H1 (cell line): ENCODE data around the gene SCN3B. TPM values are rescaled to one million over a fixed set of nuclear protein-coding genes. Genes with fewer than 3 reads are reported as not detected.

Source experiments
- CTCF ChIA-PET: fragments of 300-600 bp; sonication (Branson Sonifier 250); formaldehyde crosslinking; loops from one replicate; lab custom pipeline; 2021; ENCODE audit not compliant: partially characterized antibody; lab: Charles Lee
- POLR2A ChIA-PET: fragments of 300-600 bp; sonication (Branson Sonifier 250); formaldehyde crosslinking; loops from one replicate; lab custom pipeline; 2021; ENCODE audit warnings: inconsistent platforms; ENCODE audit not compliant: partially characterized antibody; lab: Charles Lee
- DNase-seq, 2 experiments: peaks; one replicate each; pipeline versions ENCODE4 v3.0.0 to v3.0.0-alpha.2; 2010 to 2022; ENCODE audit warnings: low spot score in 2 of 2, low read depth in 1 of 2, mixed read lengths in 1 of 2
- FAIRE-seq: peaks from 2 replicates; lab custom pipeline; 2011; peaks lifted over from hg19 to GRCh38; lab: Jason Lieb, UNC
- H2AFZ ChIP-seq: 2 replicates; pipeline ENCODE4 v1.8.1; 2012; ENCODE audit warnings: low read length, inconsistent platforms
- H2AK5ac ChIP-seq: 2 replicates; pipeline ENCODE4 v1.6.1; 2013; ENCODE audit warnings: low read depth, low read length
- H2BK120ac ChIP-seq: replicated peaks from 2 replicates; pipeline ENCODE3; 2013; ENCODE audit warnings: low read depth, low read length, inconsistent platforms
- H2BK12ac ChIP-seq: 2 replicates; pipeline ENCODE4 v1.6.1; 2013; ENCODE audit warnings: low read depth, low read length
- H2BK15ac ChIP-seq: 2 replicates; pipeline ENCODE4 v1.6.1; 2013; ENCODE audit warnings: low read length
- H2BK20ac ChIP-seq: 2 replicates; pipeline ENCODE4 v1.6.1; 2013; ENCODE audit warnings: low read length
- H2BK5ac ChIP-seq: 2 replicates; pipeline ENCODE4 v1.6.1; 2013; ENCODE audit warnings: low read depth, low read length
- H3K14ac ChIP-seq: 2 replicates; pipeline ENCODE4 v1.6.1; 2013; ENCODE audit warnings: inconsistent platforms; ENCODE audit not compliant: insufficient read length
- H3K18ac ChIP-seq: 2 replicates; pipeline ENCODE4 v1.6.1; 2013; ENCODE audit warnings: low read length; ENCODE audit errors: extremely low read depth
- H3K23ac ChIP-seq: 2 replicates; pipeline ENCODE4 v1.6.1; 2013; ENCODE audit warnings: inconsistent platforms; ENCODE audit not compliant: insufficient read length
- H3K23me2 ChIP-seq: 2 replicates; pipeline ENCODE4 v1.6.1; 2013; ENCODE audit warnings: low read depth, low read length
- H3K27ac ChIP-seq: 2 replicates; pipeline ENCODE4 v1.6.1; 2011; ENCODE audit warnings: low read depth, low read length, inconsistent platforms
- H3K27me3 ChIP-seq, 4 experiments: replicated peaks in 1 of 4; 1 replicate in 1 of 4; 2 replicates in 3 of 4; pipeline versions ENCODE4 v1.6.1 to v1.8.1; 2011 to 2013; ENCODE audit warnings: low read length in 3 of 4, mild to moderate bottlenecking in 3 of 4, inconsistent platforms in 2 of 4, mixed read lengths in 2 of 4, moderate library complexity in 1 of 4; ENCODE audit not compliant: control insufficient read depth in 3 of 4, insufficient read depth in 3 of 4; ENCODE audit errors: extremely low read depth in 1 of 4
- H3K36me3 ChIP-seq, 4 experiments: 2 replicates each; pipeline versions ENCODE4 v1.6.1 to v1.8.1; 2011 to 2013; ENCODE audit warnings: mild to moderate bottlenecking in 4 of 4, low read length in 3 of 4, moderate library complexity in 2 of 4, control low read depth in 1 of 4, inconsistent platforms in 1 of 4; ENCODE audit not compliant: insufficient read depth in 4 of 4, control insufficient read depth in 2 of 4
- H3K4ac ChIP-seq: replicated peaks from 2 replicates; pipeline ENCODE3; 2013; ENCODE audit warnings: low read length, low read depth, mixed read lengths, inconsistent platforms; ENCODE audit not compliant: insufficient read length
- H3K4me1 ChIP-seq, 4 experiments: replicated peaks in 1 of 4; 1 replicate in 1 of 4; 2 replicates in 3 of 4; pipeline versions ENCODE4 v1.6.1 to v1.8.1; 2011 to 2013; ENCODE audit warnings: low read length in 3 of 4, inconsistent platforms in 2 of 4, mixed read lengths in 1 of 4; ENCODE audit not compliant: insufficient read depth in 4 of 4, control insufficient read depth in 3 of 4
- H3K4me2 ChIP-seq, 2 experiments: 2 replicates each; pipeline versions ENCODE4 v1.6.1 to v1.8.1; 2011 to 2013; ENCODE audit warnings: low read depth in 2 of 2, low read length in 2 of 2, control low read depth in 1 of 2, inconsistent platforms in 1 of 2, mild to moderate bottlenecking in 1 of 2; ENCODE audit not compliant: insufficient read depth in 1 of 2
- H3K4me3 ChIP-seq, 4 experiments: fragments of 200-600, 300-600 bp in 1 of 4; sonication (generic), shearing (Covaris generic), sonication (Bioruptor Twin) in 1 of 4; 2 replicates each; pipeline versions ENCODE4 v1.5.1 to v1.8.1; 2011 to 2016; ENCODE audit warnings: low read length in 4 of 4, low read depth in 3 of 4, control low read depth in 2 of 4, inconsistent platforms in 2 of 4, mild to moderate bottlenecking in 2 of 4, mixed read lengths in 1 of 4, moderate library complexity in 1 of 4; ENCODE audit not compliant: insufficient read depth in 2 of 4; ENCODE audit errors: extremely low read depth in 1 of 4
- H3K56ac ChIP-seq: replicated peaks from 2 replicates; pipeline ENCODE3; 2013; ENCODE audit warnings: low read depth, mild to moderate bottlenecking, mixed read lengths, low read length, inconsistent platforms; ENCODE audit not compliant: insufficient read length
- H3K79me1 ChIP-seq: 2 replicates; pipeline ENCODE4 v1.6.1; 2013; ENCODE audit warnings: low read depth, low read length, control low read depth
- H3K79me2 ChIP-seq, 2 experiments: 2 replicates each; pipeline versions ENCODE4 v1.6.1 to v1.8.1; 2012 to 2013; ENCODE audit warnings: low read length in 2 of 2, mild to moderate bottlenecking in 2 of 2, inconsistent platforms in 1 of 2; ENCODE audit not compliant: insufficient read depth in 2 of 2, control insufficient read depth in 1 of 2
- H3K9ac ChIP-seq, 4 experiments: replicated peaks in 1 of 4; 1 replicate in 1 of 4; 2 replicates in 3 of 4; pipeline versions ENCODE4 v1.6.1 to v1.8.1; 2011 to 2013; ENCODE audit warnings: low read depth in 3 of 4, low read length in 3 of 4, control low read depth in 2 of 4, mild to moderate bottlenecking in 2 of 4, moderate library complexity in 2 of 4, inconsistent platforms in 1 of 4; ENCODE audit errors: extremely low read depth in 1 of 4
- H3K9me3 ChIP-seq, 2 experiments: 2 replicates each; pipeline versions ENCODE4 v1.6.1 to v1.8.1; 2012 to 2013; ENCODE audit warnings: mild to moderate bottlenecking in 2 of 2, moderate library complexity in 2 of 2, control low read depth in 1 of 2, inconsistent platforms in 1 of 2, low read depth in 1 of 2, low read length in 1 of 2, mixed read lengths in 1 of 2; ENCODE audit not compliant: insufficient read depth in 2 of 2
- H4K20me1 ChIP-seq, 2 experiments: replicated peaks in 1 of 2; 2 replicates each; pipeline versions ENCODE3 to v1.8.1; 2011 to 2013; ENCODE audit warnings: inconsistent platforms in 2 of 2, low read length in 2 of 2, mild to moderate bottlenecking in 1 of 2; ENCODE audit not compliant: insufficient read depth in 2 of 2, control insufficient read depth in 1 of 2
- H4K5ac ChIP-seq: 2 replicates; pipeline ENCODE4 v1.6.1; 2013; ENCODE audit warnings: low read length, low read depth, mixed read lengths, inconsistent platforms; ENCODE audit not compliant: insufficient read length
- H4K8ac ChIP-seq: 2 replicates; pipeline ENCODE4 v1.8.0; 2013; ENCODE audit warnings: mild to moderate bottlenecking, moderate library complexity, low read length, inconsistent platforms; ENCODE audit not compliant: insufficient read depth; ENCODE audit errors: extremely low read depth
- H4K91ac ChIP-seq: replicated peaks from 2 replicates; pipeline ENCODE3; 2013; ENCODE audit warnings: low read length, mixed read lengths, inconsistent platforms; ENCODE audit not compliant: insufficient read length
- BCL11A ChIP-seq, 2 experiments: IDR thresholded peaks; one replicate each; pipeline ENCODE4 v1.6.1; 2011; ENCODE audit warnings: low read depth in 2 of 2, low read length in 2 of 2, mild to moderate bottlenecking in 2 of 2
- CHD1 ChIP-seq: IDR thresholded peaks from 2 replicates; pipeline ENCODE4 v1.6.1; 2012; ENCODE audit warnings: low read depth, low read length, improper control_type of control experiment
- CREB1 ChIP-seq: IDR thresholded peaks from 2 replicates; pipeline ENCODE4 v1.6.1; 2012; ENCODE audit warnings: inconsistent platforms
- POLR2A ChIP-seq, 2 experiments: IDR thresholded peaks; 1 replicate in 1 of 2; 2 replicates in 1 of 2; pipeline ENCODE4 v1.6.1; 2011; ENCODE audit warnings: low read depth in 2 of 2, low read length in 2 of 2, mild to moderate bottlenecking in 2 of 2; ENCODE audit errors: control extremely low read depth in 1 of 2
- RAD21 ChIP-seq, 2 experiments: IDR thresholded peaks in 1 of 2; conservative IDR thresholded peaks in 1 of 2; 2 replicates each; pipeline ENCODE4 v1.6.1; 2011; ENCODE audit warnings: low read depth in 2 of 2, low read length in 2 of 2, improper control_type of control experiment in 1 of 2, inconsistent platforms in 1 of 2, mild to moderate bottlenecking in 1 of 2, moderate library complexity in 1 of 2
- TBP ChIP-seq: IDR thresholded peaks from 2 replicates; pipeline ENCODE4 v1.6.1; 2011; ENCODE audit warnings: low read depth, low read length, improper control_type of control experiment
- WGBS, 2 experiments: shearing (Covaris generic) in 1 of 2; methylation state at CpG; one replicate each; pipeline versions ENCODE4 v1.1.6 to v1.1.7; 2013 to 2015; ENCODE audit warnings: low lambda C conversion rate in 2 of 2, mixed read lengths in 2 of 2, inconsistent platforms in 1 of 2, low coverage in 1 of 2, missing lambda C conversion rate in 1 of 2; ENCODE audit not compliant: insufficient replicate concordance in 2 of 2, insufficient coverage in 1 of 2, insufficient read length in 1 of 2; ENCODE audit errors: extremely low coverage in 1 of 2, missing lambda C conversion rate in 1 of 2; 5-methylcytosine and 5-hydroxymethylcytosine counted together
- polyA plus RNA-seq, 7 experiments: library from polyadenylated mRNA; depleted of rRNA in 3 of 7; stranded (reverse) in 5 of 7; unstranded in 2 of 7; fragments of >200 nt in 5 of 7; fragments of 200-250 nt in 2 of 7; gene quantifications; 1 replicate in 5 of 7; 2 replicates in 1 of 7; 4 replicates in 1 of 7; pipeline versions ENCODE4 v1.2.1 to v1.2.3, GENCODE V29; 2011 to 2013; ENCODE audit warnings: missing spikeins in 2 of 7, mixed read lengths in 2 of 7
- total RNA-seq: library from RNA; stranded (reverse); fragmentation: NEBNext Ultra II Directional; extraction: Animal tissue kit (Norgen Biotek cat#: 25700); gene quantifications from 2 replicates; pipeline ENCODE4 v1.2.1, GENCODE V29; 2021
- TF ChIP-seq, protein P1 (sequence below), 3 experiments: IDR thresholded peaks; 1 replicate in 2 of 3; 2 replicates in 1 of 3; pipeline versions ENCODE4 v1.5.1 to v1.6.1; 2011; ENCODE audit warnings: low read length in 3 of 3, mild to moderate bottlenecking in 3 of 3, inconsistent platforms in 2 of 3, low read depth in 1 of 3, moderate library complexity in 1 of 3; ENCODE audit not compliant: insufficient read depth in 1 of 3; ENCODE audit errors: control extremely low read depth in 1 of 3

SCN3B gene
- total and polyA plus RNA-seq, 2 of the 8 experiments (the other 6 are each of a cell fraction or from before 2014, with no cell fraction given): 0.67 to 1.1 TPM

DNA sequence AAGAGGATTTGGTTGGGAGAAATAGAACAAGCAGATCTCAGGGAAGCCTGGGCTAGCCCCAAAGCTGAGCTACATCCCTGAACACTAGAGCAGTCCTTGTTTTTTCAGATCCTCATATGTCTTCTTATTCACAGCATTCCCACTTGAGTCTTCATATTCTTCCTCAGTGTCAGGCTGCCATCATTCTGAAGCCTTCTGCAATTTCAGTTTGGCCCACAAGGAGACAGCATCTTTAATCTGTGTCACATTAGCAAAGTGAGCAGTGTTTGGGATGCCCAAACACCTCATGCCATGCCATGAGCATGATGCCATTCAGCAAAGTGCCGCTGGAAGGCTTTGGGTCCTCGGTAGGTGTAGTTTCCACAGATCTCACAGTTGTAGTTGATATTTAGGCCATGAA is 56.6 kb downstream of the SCN3B start:
- no peak overlapping the region for H3K4me2 ChIP-seq
- no peak overlapping the region for H2BK12ac ChIP-seq
- no peak overlapping the region for H3K9ac ChIP-seq
- FAIRE-seq (no peak), DNase-seq (no peak)
- no peak overlapping the region for H4K91ac ChIP-seq
- H4K5ac ChIP-seq: no peak overlapping the region
- H4K20me1 ChIP-seq: no peaks in the 10 kb centered on the region
- no peaks in the 10 kb centered on the region for H3K23me2 ChIP-seq
- no peak overlapping the region for H2BK120ac ChIP-seq
- H3K79me1 ChIP-seq: no peaks in the 10 kb centered on the region
- H2BK20ac ChIP-seq: no peak overlapping the region
- H3K23ac ChIP-seq: no peak overlapping the region
- no peak overlapping the region for H3K27ac ChIP-seq
- no peaks in the 10 kb centered on the region for H3K9me3 ChIP-seq
- POLR2A ChIA-PET: no interaction called here
- H2AK5ac ChIP-seq: no peak overlapping the region
- no peak overlapping the region for H3K4ac ChIP-seq
- no peak overlapping the region for H2BK5ac ChIP-seq
- H3K4me1 ChIP-seq: peaks cover 0 to 4% (median 0%) of the 10 kb centered on the region in 4 experiments; a peak in 2 of 7 replicates
- TF ChIP-seq TBP (no peak), CREB1 (no peak), BCL11A (IDR thresholded peaks at IDR 0.05; ENCODE audit: low read depth in 2 of 2, low read length in 2 of 2) (no peak), CHD1 (no peak), POLR2A (IDR thresholded peaks at IDR 0.05; ENCODE audit: control extremely low read depth in 1 of 2, low read depth in 2 of 2, low read length in 2 of 2) (no peak), RAD21 (IDR thresholded peaks at IDR 0.05 in 1 of 2, conservative IDR thresholded peaks at IDR 0.05 in 1 of 2; ENCODE audit: low read depth in 2 of 2, low read length in 2 of 2) (peak in 1 of 2 experiments; percentile 17; a peak in 1 of 4 replicates)
- TF ChIP-seq, protein P1, sequence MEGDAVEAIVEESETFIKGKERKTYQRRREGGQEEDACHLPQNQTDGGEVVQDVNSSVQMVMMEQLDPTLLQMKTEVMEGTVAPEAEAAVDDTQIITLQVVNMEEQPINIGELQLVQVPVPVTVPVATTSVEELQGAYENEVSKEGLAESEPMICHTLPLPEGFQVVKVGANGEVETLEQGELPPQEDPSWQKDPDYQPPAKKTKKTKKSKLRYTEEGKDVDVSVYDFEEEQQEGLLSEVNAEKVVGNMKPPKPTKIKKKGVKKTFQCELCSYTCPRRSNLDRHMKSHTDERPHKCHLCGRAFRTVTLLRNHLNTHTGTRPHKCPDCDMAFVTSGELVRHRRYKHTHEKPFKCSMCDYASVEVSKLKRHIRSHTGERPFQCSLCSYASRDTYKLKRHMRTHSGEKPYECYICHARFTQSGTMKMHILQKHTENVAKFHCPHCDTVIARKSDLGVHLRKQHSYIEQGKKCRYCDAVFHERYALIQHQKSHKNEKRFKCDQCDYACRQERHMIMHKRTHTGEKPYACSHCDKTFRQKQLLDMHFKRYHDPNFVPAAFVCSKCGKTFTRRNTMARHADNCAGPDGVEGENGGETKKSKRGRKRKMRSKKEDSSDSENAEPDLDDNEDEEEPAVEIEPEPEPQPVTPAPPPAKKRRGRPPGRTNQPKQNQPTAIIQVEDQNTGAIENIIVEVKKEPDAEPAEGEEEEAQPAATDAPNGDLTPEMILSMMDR (IDR thresholded peaks at IDR 0.05; ENCODE audit: control extremely low read depth in 1 of 3, insufficient read depth in 1 of 3, low read depth in 1 of 3, low read length in 3 of 3): peak in 1 of 3 experiments; percentile 39; a peak in 1 of 4 replicates
- WGBS, 2 experiments: 88% methylated on average over 2 of the region's 2 CpGs; no CpG with 5 or more reads in 1 of the 2 experiments
- no peaks in the 10 kb centered on the region for H3K27me3 ChIP-seq
- H3K56ac ChIP-seq: no peak overlapping the region
- no peak overlapping the region for H2AFZ ChIP-seq
- no peak overlapping the region for H4K8ac ChIP-seq
- H2BK15ac ChIP-seq: no peak overlapping the region
- CTCF ChIA-PET: interaction anchor here (1.4 to 2.1 kb wide), 5 partner anchors 9 to 103 kb away, joined by 3 to 8 read pairs (median 4); no protein-coding TSS in a partner anchor
- no peak overlapping the region for H3K14ac ChIP-seq
- H3K36me3 ChIP-seq: peaks cover 0 to 8% (median 3%) of the 10 kb centered on the region in 4 experiments; a peak in 4 of 8 replicates
- H3K79me2 ChIP-seq: no peaks in the 10 kb centered on the region
- no peak overlapping the region for H3K4me3 ChIP-seq
- no peak overlapping the region for H3K18ac ChIP-seq
